HG03575 (cell line): Measurements from ENCODE around the gene AGBL1.
"Not testable (repeated sequence)": the region's sequence is repeated elsewhere in the genome, so short reads cannot be mapped to it uniquely, and the experiment has no call there.

ENCODE experiments used
- ATAC-seq: cut with Tn5 transposase; IDR thresholded peaks from one replicate; pipeline ENCODE4 v1.9.1; 2021; ENCODE audit not compliant: unreplicated experiment, insufficient number of reproducible peaks, low FRiP score; ENCODE audit errors: extremely low read depth

AGBL1 gene

GRCh38 chr15:86528094-86528493, 448.4 kb downstream of the AGBL1 start:
- ATAC-seq: not testable (repeated sequence)

- no peak for ATAC-seq
These were observed 458.5 kb downstream of the AGBL1 start for GRCh38 chr15:86538141-86538540.

GRCh38 chr15:86540840-86541467, 461.3 kb downstream of the AGBL1 start:
- ATAC-seq: no peak

- ATAC-seq: no peak
These were observed 461.9 kb downstream of the AGBL1 start for GRCh38 chr15:86541540-86541939.

GRCh38 chr15:86550075-86550474, 470.4 kb downstream of the AGBL1 start:
- no peak for ATAC-seq

GRCh38 chr15:86553108-86553507, 473.4 kb downstream of the AGBL1 start:
- no peak for ATAC-seq

GRCh38 chr15:86555098-86555497, 475.4 kb downstream of the AGBL1 start:
- ATAC-seq: no peak

GRCh38 chr15:86555939-86556338, 476.3 kb downstream of the AGBL1 start:
- no peak for ATAC-seq

- no peak for ATAC-seq
These were observed 476.8 kb downstream of the AGBL1 start for GRCh38 chr15:86556396-86557017.

- ATAC-seq: no peak
These were observed 477.4 kb downstream of the AGBL1 start for GRCh38 chr15:86557018-86557550.

GRCh38 chr15:86558252-86558651, 478.6 kb downstream of the AGBL1 start:
- ATAC-seq: no peak

GRCh38 chr15:86558686-86559085, 479.0 kb downstream of the AGBL1 start:
- ATAC-seq: no peak

- ATAC-seq: no peak
These were observed 488.7 kb downstream of the AGBL1 start for GRCh38 chr15:86568378-86568777.

GRCh38 chr15:86570738-86571137, 491.1 kb downstream of the AGBL1 start:
- ATAC-seq: no peak

GRCh38 chr15:86571873-86572272, 492.2 kb downstream of the AGBL1 start:
- ATAC-seq: no peak

- no peak for ATAC-seq
These were observed 492.7 kb downstream of the AGBL1 start for GRCh38 chr15:86572368-86572841.

- ATAC-seq: no peak
These were observed 493.8 kb downstream of the AGBL1 start for GRCh38 chr15:86573476-86573875.

GRCh38 chr15:86588413-86588812, 508.7 kb downstream of the AGBL1 start:
- no peak for ATAC-seq

- ATAC-seq: no peak
These were observed 510.8 kb downstream of the AGBL1 start for GRCh38 chr15:86590461-86590860.

GRCh38 chr15:86591158-86591557, 511.5 kb downstream of the AGBL1 start:
- no peak for ATAC-seq
